WTC11 (cell line): ENCODE data around the gene CXXC4.

Experiments used
- ARID4B ChIP-seq: sonication (generic); formaldehyde crosslinking; IDR thresholded peaks from 2 replicates; pipeline ENCODE4 v1.8.0; 2023; ENCODE audit warnings: missing genetic modification reagents, mild to moderate bottlenecking, borderline replicate concordance
- CBFB ChIP-seq: sonication (generic); formaldehyde crosslinking; IDR thresholded peaks from 2 replicates; pipeline ENCODE4 v1.8.1; 2022; ENCODE audit warnings: mild to moderate bottlenecking, low read depth, missing genetic modification reagents
- CREB1 ChIP-seq: sonication (generic); formaldehyde crosslinking; IDR thresholded peaks from 2 replicates; pipeline ENCODE4 v1.8.0; 2023; ENCODE audit warnings: mild to moderate bottlenecking, missing genetic modification reagents
- CREM ChIP-seq: sonication (generic); formaldehyde crosslinking; IDR thresholded peaks from 2 replicates; pipeline ENCODE4 v1.8.1; 2022; ENCODE audit warnings: mild to moderate bottlenecking, missing genetic modification reagents, moderate library complexity
- CTCF ChIP-seq: fragments of 200-600 bp; IDR thresholded peaks from 2 replicates; pipeline ENCODE4 v1.8.0; 2022; ENCODE audit warnings: antibody characterized with exemption
- E2F1 ChIP-seq: sonication (generic); formaldehyde crosslinking; IDR thresholded peaks from 2 replicates; pipeline ENCODE4 v1.8.0; 2022; ENCODE audit warnings: mild to moderate bottlenecking, missing genetic modification reagents
- E2F5 ChIP-seq: sonication (generic); formaldehyde crosslinking; IDR thresholded peaks from 2 replicates; pipeline ENCODE4 v1.8.1; 2022; ENCODE audit warnings: mild to moderate bottlenecking, moderate library complexity, missing genetic modification reagents
- NR3C1 ChIP-seq: sonication (generic); formaldehyde crosslinking; conservative IDR thresholded peaks from 2 replicates; pipeline ENCODE4 v1.8.1; 2023; ENCODE audit warnings: low read depth, mild to moderate bottlenecking, missing genetic modification reagents
- OVOL2 ChIP-seq: fragments of 250-450 bp; sonication (Bioruptor Pico); IDR thresholded peaks from 2 replicates; pipeline ENCODE4 v1.9.0; 2021; ENCODE audit warnings: mild to moderate bottlenecking, borderline replicate concordance
- SP1 ChIP-seq: sonication (generic); formaldehyde crosslinking; conservative IDR thresholded peaks from 2 replicates; pipeline ENCODE4 v1.8.1; 2022; ENCODE audit warnings: missing genetic modification reagents
- TEAD4 ChIP-seq: sonication (generic); formaldehyde crosslinking; IDR thresholded peaks from 2 replicates; pipeline ENCODE4 v1.8.0; 2022; ENCODE audit warnings: mild to moderate bottlenecking, missing genetic modification reagents
- USF1 ChIP-seq: sonication (generic); formaldehyde crosslinking; IDR thresholded peaks from 2 replicates; pipeline ENCODE4 v1.8.0; 2022; ENCODE audit warnings: mild to moderate bottlenecking, missing genetic modification reagents

- TF ChIP-seq CREM (CRISPR knock-in tag) (no peak), CREB1 (CRISPR knock-in tag) (no peak), NR3C1 (CRISPR knock-in tag) (no peak), ARID4B (no peak), SP1 (CRISPR knock-in tag) (no peak), TEAD4 (CRISPR knock-in tag) (no peak), CBFB (no peak), OVOL2 (CRISPR knock-in tag) (no peak), E2F5 (CRISPR knock-in tag) (no peak), CTCF (no peak), USF1 (no peak), E2F1 (CRISPR knock-in tag) (no peak)
These were observed 12.4 kb upstream of the CXXC4 start for GRCh38 chr4:104507112-104507511.
